Fibroblast of pulmonary artery (primary cell): ENCODE results near the gene CDKN1C.

Experiments
- DNase-seq: peaks from one replicate; pipeline ENCODE4 v3.0.0-alpha.2; 2010; ENCODE audit warnings: low read depth
- H3K4me3 ChIP-seq: replicated peaks from 2 replicates; pipeline ENCODE4 v1.5.1; 2011; ENCODE audit warnings: low read depth, mild to moderate bottlenecking, control low read depth, low read length, moderate library complexity
- TF ChIP-seq, protein P1 (sequence below): IDR thresholded peaks from 2 replicates; pipeline ENCODE4 v1.5.1; 2011; ENCODE audit warnings: mild to moderate bottlenecking, control low read depth, low read length, inconsistent platforms; ENCODE audit errors: missing control alignments

CDKN1C gene

DNA sequence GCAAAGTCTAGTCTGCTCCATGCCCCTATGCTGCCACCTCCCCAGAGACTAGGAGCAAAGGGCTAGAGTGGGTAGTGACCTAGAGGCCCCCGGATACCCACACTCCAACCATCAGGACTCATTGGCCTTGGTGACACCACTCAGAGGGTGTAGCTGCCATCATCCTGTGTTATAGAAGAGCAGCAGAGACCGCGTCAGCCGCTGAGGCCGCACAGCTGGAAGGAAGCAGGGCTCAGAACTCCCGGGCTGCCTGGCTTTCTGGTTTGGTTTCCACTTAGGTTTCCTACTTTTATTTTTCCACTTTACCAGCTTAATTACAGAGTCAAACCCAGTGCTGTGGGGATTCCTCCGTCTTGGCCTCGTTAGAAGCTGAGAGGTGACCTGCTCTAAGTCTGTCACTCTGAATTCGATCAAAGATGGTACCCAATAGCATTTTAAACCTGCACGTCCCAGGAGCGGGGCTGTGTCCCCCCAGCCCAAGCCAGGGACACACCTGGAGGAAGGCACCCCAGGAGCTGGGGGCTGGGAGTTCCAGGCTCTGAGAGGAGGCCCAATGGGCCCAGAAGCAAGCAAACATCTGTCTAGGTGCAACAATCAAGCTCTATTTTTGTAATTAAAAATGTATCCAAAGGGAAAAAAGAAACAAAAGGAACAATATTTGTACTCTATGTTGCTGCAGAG is 2.1 kb upstream of the CDKN1C start:
- no peak overlapping the region for H3K4me3 ChIP-seq
- DNase-seq = no peak
- TF ChIP-seq, protein P1, sequence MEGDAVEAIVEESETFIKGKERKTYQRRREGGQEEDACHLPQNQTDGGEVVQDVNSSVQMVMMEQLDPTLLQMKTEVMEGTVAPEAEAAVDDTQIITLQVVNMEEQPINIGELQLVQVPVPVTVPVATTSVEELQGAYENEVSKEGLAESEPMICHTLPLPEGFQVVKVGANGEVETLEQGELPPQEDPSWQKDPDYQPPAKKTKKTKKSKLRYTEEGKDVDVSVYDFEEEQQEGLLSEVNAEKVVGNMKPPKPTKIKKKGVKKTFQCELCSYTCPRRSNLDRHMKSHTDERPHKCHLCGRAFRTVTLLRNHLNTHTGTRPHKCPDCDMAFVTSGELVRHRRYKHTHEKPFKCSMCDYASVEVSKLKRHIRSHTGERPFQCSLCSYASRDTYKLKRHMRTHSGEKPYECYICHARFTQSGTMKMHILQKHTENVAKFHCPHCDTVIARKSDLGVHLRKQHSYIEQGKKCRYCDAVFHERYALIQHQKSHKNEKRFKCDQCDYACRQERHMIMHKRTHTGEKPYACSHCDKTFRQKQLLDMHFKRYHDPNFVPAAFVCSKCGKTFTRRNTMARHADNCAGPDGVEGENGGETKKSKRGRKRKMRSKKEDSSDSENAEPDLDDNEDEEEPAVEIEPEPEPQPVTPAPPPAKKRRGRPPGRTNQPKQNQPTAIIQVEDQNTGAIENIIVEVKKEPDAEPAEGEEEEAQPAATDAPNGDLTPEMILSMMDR = no peak

DNA sequence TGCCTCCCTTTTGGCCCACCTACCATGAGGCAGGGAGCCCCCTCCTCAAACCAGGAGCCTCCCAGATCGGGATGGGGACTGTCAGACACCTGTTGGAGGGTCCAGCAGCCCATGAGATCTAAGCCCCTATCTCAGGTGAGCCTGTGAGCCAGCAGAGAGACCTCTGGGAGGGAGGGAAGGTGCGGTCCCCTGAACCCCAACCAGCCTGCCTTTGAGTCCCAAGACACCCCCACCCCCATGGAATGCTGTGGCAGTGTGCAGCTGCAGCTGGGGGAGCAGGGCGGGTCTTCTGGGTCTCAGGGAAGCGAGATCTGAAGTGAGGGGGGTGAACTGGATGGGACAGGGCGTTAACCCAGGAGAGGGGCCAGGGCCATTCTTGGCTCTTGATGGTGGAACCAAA is 1.4 kb upstream of the CDKN1C start:
- TF ChIP-seq, protein P1 = no peak
- no peak for DNase-seq

DNA sequence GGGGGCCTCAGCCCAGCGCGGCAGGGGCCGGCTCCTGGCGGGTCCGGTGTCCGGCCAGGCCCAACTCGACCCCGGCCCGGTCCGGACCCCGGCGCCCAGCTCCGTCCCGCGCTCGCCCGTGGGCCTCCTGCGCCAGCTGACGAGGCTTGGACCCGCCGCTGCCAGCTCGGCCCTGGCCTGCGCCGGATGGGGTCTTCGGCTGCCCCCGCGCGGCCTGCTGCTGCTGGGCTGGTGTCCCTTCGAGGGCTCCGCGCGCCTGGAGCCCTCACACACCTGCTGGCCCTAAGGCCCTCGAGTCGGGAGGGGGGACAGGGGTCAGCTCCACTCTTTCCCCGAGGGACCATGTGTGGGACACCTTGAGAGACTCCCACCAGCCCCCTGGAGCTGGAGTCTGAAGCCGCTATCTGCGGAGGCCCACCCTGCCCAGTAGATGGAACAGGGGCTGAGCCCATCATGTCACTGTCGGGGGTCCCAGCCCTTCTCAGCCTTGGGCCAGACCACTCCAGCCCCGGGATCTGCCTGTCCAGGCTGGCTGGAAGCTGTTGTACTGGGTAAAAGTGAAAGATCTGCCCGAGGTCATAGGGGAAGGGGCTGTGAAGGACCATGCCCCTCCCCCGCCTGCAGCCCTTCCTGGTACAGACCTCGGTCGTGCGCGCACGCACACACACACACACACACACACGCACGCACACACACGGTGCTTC is 768 bp upstream of the CDKN1C start:
- H3K4me3 ChIP-seq = no peak overlapping the region
- TF ChIP-seq, protein P1 = no peak
- peak; percentile 34 for DNase-seq

More for the DNA sequence above, 1.4 kb upstream of the CDKN1C start:
- no peak overlapping the region for H3K4me3 ChIP-seq

DNA sequence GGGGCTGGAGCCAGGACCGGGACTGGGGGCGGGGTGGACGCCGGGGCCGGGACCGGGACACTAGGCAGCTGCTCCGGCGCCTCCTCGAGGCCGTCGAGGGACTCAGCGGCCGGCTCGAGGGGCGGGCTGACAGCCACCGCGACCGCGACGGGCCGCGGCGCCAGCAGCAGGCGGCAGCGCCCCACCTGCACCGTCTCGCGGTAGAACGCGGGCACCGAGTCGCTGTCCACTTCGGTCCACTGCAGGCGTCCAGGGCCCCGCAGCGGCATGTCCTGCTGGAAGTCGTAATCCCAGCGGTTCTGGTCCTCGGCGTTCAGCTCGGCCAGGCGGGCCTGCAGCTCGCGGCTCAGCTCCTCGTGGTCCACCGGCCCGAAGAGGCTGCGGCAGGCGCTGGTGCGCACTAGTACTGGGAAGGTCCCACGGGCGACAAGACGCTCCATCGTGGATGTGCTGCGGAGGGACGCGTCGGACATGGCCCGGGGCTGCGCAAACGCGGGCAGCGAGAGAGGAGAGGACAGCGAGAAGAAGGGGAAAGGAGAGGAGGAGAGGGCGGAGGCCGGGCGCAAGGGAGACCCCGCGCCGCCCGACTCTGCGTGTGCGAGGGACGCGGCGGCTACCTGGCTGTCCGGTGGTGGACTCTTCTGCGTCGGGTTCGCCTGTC is 428 bp downstream of the CDKN1C start:
- peak overlapping the region; percentile 60 for H3K4me3 ChIP-seq
- DNase-seq = peak; percentile 50
- TF ChIP-seq, protein P1 = no peak

DNA sequence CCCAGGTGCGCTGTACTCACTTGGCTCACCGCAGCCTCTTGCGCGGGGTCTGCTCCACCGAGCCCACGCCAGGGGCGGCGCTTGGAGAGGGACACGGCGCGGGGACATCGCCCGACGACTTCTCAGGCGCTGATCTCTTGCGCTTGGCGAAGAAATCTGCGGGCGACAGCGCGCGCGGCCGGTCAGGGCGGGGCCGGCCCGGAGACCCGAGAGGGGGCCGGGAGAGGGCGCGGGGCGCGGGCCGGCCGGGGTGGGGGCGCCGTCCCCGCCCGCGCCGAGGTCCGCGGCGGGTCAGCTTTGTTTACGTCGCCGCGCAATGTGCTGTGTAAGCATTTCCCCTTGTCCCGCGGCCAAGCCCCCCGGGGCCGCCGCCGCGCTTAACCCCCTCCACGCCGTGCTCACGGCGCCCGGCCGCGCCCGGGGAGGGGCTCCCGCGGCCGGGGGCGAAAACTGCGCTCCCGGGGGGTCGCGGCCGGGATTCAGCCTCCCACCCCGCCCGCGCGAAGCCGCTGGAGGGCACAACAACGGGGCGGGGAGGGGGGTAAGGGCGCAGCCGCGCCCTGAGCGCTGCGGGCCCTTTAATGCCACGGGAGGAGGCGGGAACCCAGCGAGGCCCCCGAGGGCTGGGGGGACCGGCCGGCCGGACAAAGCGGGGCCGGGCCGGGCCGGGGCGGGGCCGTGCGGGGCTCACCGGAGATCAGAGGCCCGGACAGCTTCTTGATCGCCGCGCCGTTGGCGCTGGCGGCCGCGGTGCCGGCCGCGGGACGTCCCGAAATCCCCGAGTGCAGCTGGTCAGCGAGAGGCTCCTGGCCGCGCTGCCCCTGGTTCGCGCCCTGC is 1.4 kb downstream of the CDKN1C start:
- peak; percentile 33 for DNase-seq
- TF ChIP-seq, protein P1 = no peak
- peak overlapping the region; percentile 60 for H3K4me3 ChIP-seq

DNA sequence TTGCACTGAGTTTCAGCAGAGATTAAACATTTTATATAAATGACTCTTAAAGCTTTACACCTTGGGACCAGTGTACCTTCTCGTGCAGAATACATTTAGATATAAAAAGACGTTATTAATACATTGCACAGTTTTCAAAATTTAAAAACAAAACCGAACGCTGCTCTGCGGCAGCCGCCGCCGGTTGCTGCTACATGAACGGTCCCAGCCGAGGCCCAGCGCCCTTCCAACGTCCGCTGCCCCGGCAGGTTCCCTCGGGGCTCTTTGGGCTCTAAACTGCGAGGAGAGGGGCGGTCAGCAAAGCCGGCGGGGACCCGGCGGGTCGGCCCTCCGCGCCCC is 2.0 kb downstream of the CDKN1C start:
- H3K4me3 ChIP-seq = peak overlapping the region; percentile 60
- no peak for DNase-seq
- TF ChIP-seq, protein P1 = no peak
